Keratinocyte (primary cell): ENCODE data around the gene PAX5. TPM values are rescaled to one million over a fixed set of nuclear protein-coding genes. Genes with fewer than 3 reads are reported as not detected.

Experiments
- DNase-seq: peaks from one replicate; pipeline ENCODE4 v3.0.0-alpha.2; 2011; ENCODE audit warnings: low read depth, missing footprints, low spot score
- FAIRE-seq: peaks from 2 replicates; lab custom pipeline; 2011; peaks lifted over from hg19 to GRCh38; lab: Jason Lieb, UNC
- H2AFZ ChIP-seq: 2 replicates; pipeline ENCODE4 v1.6.0; 2012; ENCODE audit warnings: low read length, control low read depth, inconsistent platforms; ENCODE audit not compliant: control insufficient read depth
- H3K27ac ChIP-seq: 2 replicates; pipeline ENCODE4 v1.5.1; 2011; ENCODE audit warnings: low read length; ENCODE audit not compliant: control insufficient read depth, insufficient read depth
- H3K27me3 ChIP-seq: 3 replicates; pipeline ENCODE4 v1.6.0; 2011; ENCODE audit warnings: low read length; ENCODE audit not compliant: control insufficient read depth, insufficient read depth; ENCODE audit errors: extremely low read depth
- H3K36me3 ChIP-seq, 2 experiments: 2 replicates in 1 of 2; 3 replicates in 1 of 2; pipeline ENCODE4 v1.5.1; 2011; ENCODE audit warnings: low read length in 2 of 2, mild to moderate bottlenecking in 1 of 2; ENCODE audit not compliant: control insufficient read depth in 2 of 2, insufficient read depth in 2 of 2; ENCODE audit errors: extremely low read depth in 1 of 2
- H3K4me1 ChIP-seq: 3 replicates; pipeline ENCODE4 v1.5.1; 2011; ENCODE audit warnings: low read length; ENCODE audit not compliant: control insufficient read depth, insufficient read depth; ENCODE audit errors: extremely low read depth
- H3K4me2 ChIP-seq: 3 replicates; pipeline ENCODE4 v1.6.0; 2011; ENCODE audit warnings: low read depth, low read length; ENCODE audit not compliant: control insufficient read depth, insufficient read depth; ENCODE audit errors: extremely low read depth
- H3K4me3 ChIP-seq, 3 experiments: fragments of 200-600 bp in 1 of 3; sonication (generic) in 1 of 3; 2 replicates in 2 of 3; 3 replicates in 1 of 3; pipeline ENCODE4 v1.5.1; 2011 to 2016; ENCODE audit warnings: low read length in 3 of 3, mild to moderate bottlenecking in 3 of 3, control low read depth in 2 of 3, inconsistent platforms in 1 of 3, low read depth in 1 of 3, mixed read lengths in 1 of 3, mixed run types in 1 of 3, moderate library complexity in 1 of 3; ENCODE audit not compliant: control insufficient read depth in 2 of 3, insufficient read depth in 2 of 3; ENCODE audit errors: extremely low read depth in 1 of 3
- H3K79me2 ChIP-seq: 2 replicates; pipeline ENCODE4 v1.6.0; 2012; ENCODE audit warnings: low read length; ENCODE audit not compliant: control insufficient read depth, insufficient read depth
- H3K9ac ChIP-seq: 3 replicates; pipeline ENCODE4 v1.6.0; 2011; ENCODE audit warnings: low read length; ENCODE audit not compliant: control insufficient read depth, insufficient read depth; ENCODE audit errors: extremely low read depth
- H3K9me1 ChIP-seq: 3 replicates; pipeline ENCODE4 v1.6.0; 2011; ENCODE audit warnings: low read length; ENCODE audit not compliant: control insufficient read depth, insufficient read depth; ENCODE audit errors: extremely low read depth
- H3K9me3 ChIP-seq: 2 replicates; pipeline ENCODE4 v1.5.1; 2012; ENCODE audit warnings: low read depth, low read length; ENCODE audit not compliant: control insufficient read depth
- H4K20me1 ChIP-seq: 3 replicates; pipeline ENCODE4 v1.6.0; 2011; ENCODE audit warnings: low read length; ENCODE audit not compliant: control insufficient read depth, insufficient read depth; ENCODE audit errors: extremely low read depth
- CTCF ChIP-seq, 3 experiments: IDR thresholded peaks in 1 of 3; conservative IDR thresholded peaks in 1 of 3; optimal IDR thresholded peaks in 1 of 3; 2 replicates in 2 of 3; 3 replicates in 1 of 3; pipeline versions ENCODE3 to v1.5.1; 2011; ENCODE audit warnings: low read length in 3 of 3, mild to moderate bottlenecking in 3 of 3, moderate library complexity in 2 of 3, control low read depth in 1 of 3, inconsistent platforms in 1 of 3; ENCODE audit not compliant: insufficient read depth in 2 of 3; ENCODE audit errors: extremely low read depth in 1 of 3
- EZH2 ChIP-seq: IDR thresholded peaks from one replicate; pipeline ENCODE4 v1.6.1; 2012; ENCODE audit warnings: inconsistent platforms, mild to moderate bottlenecking, low read length, moderate library complexity
- dilution Hi-C: fragments of 300-500 bp; cut with MboI; formaldehyde crosslinking; loops from one replicate; pipeline ENCODE4 v1.7.0; 2020; ENCODE audit warnings: low sequenced_read_pairs; ENCODE audit not compliant: extremely low pct_ligation_motif_present
- polyA plus RNA-seq, 5 experiments: library from polyadenylated mRNA; depleted of rRNA in 3 of 5; stranded (reverse) in 3 of 5; stranded (forward) in 1 of 5; unstranded in 1 of 5; fragments of >200 nt; gene quantifications; 1 replicate in 1 of 5; 2 replicates in 3 of 5; 3 replicates in 1 of 5; pipeline versions ENCODE4 v1.2.1 to v1.2.3, GENCODE V29; 2011 to 2012; ENCODE audit warnings: missing spikeins in 2 of 5, low read depth in 1 of 5, low replicate concordance in 1 of 5

Gene PAX5
- polyA plus RNA-seq, 1 donor (not counting 4 experiments of a cell fraction or from before 2014, with no cell fraction given): not detected

- no peaks in the 10 kb centered on the region for H3K9me3 ChIP-seq
- H4K20me1 ChIP-seq: no peaks in the 10 kb centered on the region
- dilution Hi-C loops: no loop called here
- no peaks in the 10 kb centered on the region for H3K36me3 ChIP-seq
- peaks cover 14% of the 10 kb centered on the region for H3K27me3 ChIP-seq
- TF ChIP-seq CTCF (optimal IDR thresholded peaks at IDR 0.05 in 1 of 3, IDR thresholded peaks at IDR 0.05 in 1 of 3, conservative IDR thresholded peaks at IDR 0.05 in 1 of 3; ENCODE audit: extremely low read depth in 1 of 3, insufficient read depth in 2 of 3, low read length in 3 of 3) (no peak), EZH2 (no peak)
- no peaks in the 10 kb centered on the region for H3K79me2 ChIP-seq
- H3K4me1 ChIP-seq: peaks cover 3% of the 10 kb centered on the region
- H3K27ac ChIP-seq: no peak overlapping the region
- no peaks in the 10 kb centered on the region for H3K9me1 ChIP-seq
- no peak for DNase-seq
- no peak overlapping the region for H3K4me2 ChIP-seq
- no peak overlapping the region for H2AFZ ChIP-seq
- H3K9ac ChIP-seq: no peak overlapping the region
- FAIRE-seq: no peak
- H3K4me3 ChIP-seq: no peak overlapping the region
Measured at GRCh38 chr9:36808251-36808650, 225.8 kb downstream of the PAX5 start.

DNA sequence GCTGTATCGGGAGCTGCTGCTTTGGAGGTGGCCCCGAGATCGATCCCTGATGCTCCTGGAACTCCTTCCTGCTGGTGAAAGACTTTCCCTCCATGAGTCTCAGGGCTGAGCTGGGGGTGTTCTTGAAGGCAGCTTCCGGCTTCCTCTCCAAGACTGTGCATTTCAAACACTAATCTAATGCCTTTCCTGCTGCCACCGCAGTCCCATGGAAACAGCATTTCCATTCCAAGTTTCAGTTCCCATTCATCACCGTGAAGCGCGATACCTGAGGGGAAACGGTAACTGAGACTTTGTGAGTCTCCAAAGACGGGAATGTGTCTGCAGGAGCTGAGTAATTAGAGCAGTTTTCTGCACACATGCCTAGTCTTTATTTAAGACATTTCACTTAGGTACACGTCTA is 230.1 kb downstream of the PAX5 start:
- Histone ChIP-seq H3K4me3 (no peak overlapping the region), H3K27ac (no peak overlapping the region), H3K9me3 (no peaks in the 10 kb centered on the region), H3K27me3 (peaks cover 11% of the 10 kb centered on the region), H3K36me3 (no peaks in the 10 kb centered on the region), H2AFZ (peak overlapping the region; percentile 51), H3K4me2 (peak overlapping the region; percentile 42), H3K4me1 (peaks cover 3% of the 10 kb centered on the region), H4K20me1 (no peaks in the 10 kb centered on the region), H3K9ac (no peak overlapping the region), H3K79me2 (no peaks in the 10 kb centered on the region), H3K9me1 (no peaks in the 10 kb centered on the region)
- FAIRE-seq (peak; percentile 36), DNase-seq (no peak)
- TF ChIP-seq EZH2 (no peak), CTCF (optimal IDR thresholded peaks at IDR 0.05 in 1 of 3, IDR thresholded peaks at IDR 0.05 in 1 of 3, conservative IDR thresholded peaks at IDR 0.05 in 1 of 3; ENCODE audit: extremely low read depth in 1 of 3, insufficient read depth in 2 of 3, low read length in 3 of 3) (no peak)
- dilution Hi-C loops: no loop called here
